K562 (cell line): ENCODE results near the gene ANKH. TPM values are rescaled to one million over a fixed set of nuclear protein-coding genes. Genes with fewer than 3 reads are reported as not detected.

ENCODE experiments used
- ATAC-seq: fragments of 200-7000 bp; cut with Tn5 transposase; 3 replicates; pipeline ENCODE4 v1.9.1; 2020; ENCODE audit warnings: moderate library complexity
- BruUV-seq: library from RNA; stranded (reverse); fragments of 400-500 nt; replicated peaks from 2 replicates; lab custom pipeline; 2021; lab: Mats Ljungman, UMichigan
- CTCF ChIA-PET: fragments of 300-600 bp; formaldehyde crosslinking; extraction: SDS; loops from one replicate; lab custom pipeline; 2021; ENCODE audit warnings: low intra/inter-chr PET ratio; lab: Yijun Ruan, JAX
- POLR2A ChIA-PET: fragments of 300-600, 350-650 bp; sonication (Branson Sonifier 250); formaldehyde crosslinking; extraction: SDS; loops from one replicate; lab custom pipeline; 2021; ENCODE audit warnings: antibody characterized with exemption, inconsistent platforms; lab: Yijun Ruan, JAX
- DNase-seq, 4 experiments: peaks; one replicate each; pipeline versions ENCODE4 v3.0.0 to v3.0.0-alpha.2; 2011 to 2018; ENCODE audit warnings: low spot score in 3 of 4, mixed read lengths in 3 of 4; ENCODE audit errors: extremely low read depth in 1 of 4
- FAIRE-seq: peaks from 2 replicates; lab custom pipeline; 2011; peaks lifted over from hg19 to GRCh38; lab: Jason Lieb, UNC
- H2AFZ ChIP-seq: 2 replicates; pipeline ENCODE4 v1.6.0; 2011; ENCODE audit warnings: low read depth, low read length, control low read depth, inconsistent platforms
- H3K27ac ChIP-seq: fragments of 200-600 bp; 3 replicates; pipeline ENCODE4 v1.8.0; 2011; ENCODE audit warnings: low read depth, mild to moderate bottlenecking, control low read depth, inconsistent platforms, low read length, moderate library complexity, mixed read lengths; ENCODE audit errors: extremely low read depth
- H3K27me3 ChIP-seq, 2 experiments: fragments of 300-600 bp in 1 of 2; 2 replicates in 1 of 2; 3 replicates in 1 of 2; pipeline versions ENCODE4 v1.6.0 to v1.8.0; 2011; ENCODE audit warnings: inconsistent platforms in 2 of 2, low read length in 2 of 2, mild to moderate bottlenecking in 1 of 2, mixed read lengths in 1 of 2, moderate library complexity in 1 of 2; ENCODE audit not compliant: control insufficient read depth in 2 of 2, insufficient read depth in 2 of 2
- H3K36me3 ChIP-seq: fragments of 300-600 bp; 3 replicates; pipeline ENCODE4 v1.8.0; 2011; ENCODE audit warnings: mild to moderate bottlenecking, low read length, inconsistent platforms; ENCODE audit not compliant: control insufficient read depth, insufficient read depth
- H3K4me1 ChIP-seq, 2 experiments: fragments of 200-600 bp in 1 of 2; replicated peaks in 1 of 2; 2 replicates in 1 of 2; 3 replicates in 1 of 2; pipeline versions ENCODE4 v1.5.1 to v1.8.0; 2011; ENCODE audit warnings: inconsistent platforms in 2 of 2, low read length in 2 of 2, mild to moderate bottlenecking in 1 of 2, mixed read lengths in 1 of 2, moderate library complexity in 1 of 2; ENCODE audit not compliant: control insufficient read depth in 2 of 2, insufficient read depth in 2 of 2
- H3K4me2 ChIP-seq: 2 replicates; pipeline ENCODE4 v1.6.1; 2011; ENCODE audit warnings: low read length, control low read depth, inconsistent platforms, mixed read lengths; ENCODE audit not compliant: insufficient read depth
- H3K4me3 ChIP-seq: fragments of 200-600 bp; sonication (generic), shearing (Covaris generic); 2 replicates; pipeline ENCODE4 v1.5.1; 2016; ENCODE audit warnings: control low read depth, inconsistent platforms
- H3K79me2 ChIP-seq: fragments of 200-600 bp; 3 replicates; pipeline ENCODE4 v1.8.0; 2011; ENCODE audit warnings: low read length, inconsistent platforms; ENCODE audit not compliant: control insufficient read depth, insufficient read depth
- H3K9ac ChIP-seq, 2 experiments: 2 replicates each; pipeline versions ENCODE4 v1.6.0 to v1.6.1; 2011; ENCODE audit warnings: low read depth in 2 of 2, low read length in 2 of 2, control low read depth in 1 of 2, inconsistent platforms in 1 of 2, mild to moderate bottlenecking in 1 of 2, mixed read lengths in 1 of 2; ENCODE audit not compliant: insufficient read depth in 1 of 2
- H3K9me1 ChIP-seq: one replicate; pipeline ENCODE4 v1.6.0; 2011; ENCODE audit warnings: inconsistent platforms, mild to moderate bottlenecking, low read length, moderate library complexity; ENCODE audit not compliant: control insufficient read depth, insufficient read depth
- H3K9me3 ChIP-seq: replicated peaks from 2 replicates; pipeline ENCODE4 v1.5.1; 2011; ENCODE audit warnings: low read depth, low read length, inconsistent platforms; ENCODE audit not compliant: control insufficient read depth, insufficient read depth
- H4K20me1 ChIP-seq: replicated peaks from 2 replicates; pipeline ENCODE4 v1.6.1; 2011; ENCODE audit warnings: low read length, inconsistent platforms, mixed read lengths; ENCODE audit not compliant: control insufficient read depth, insufficient read depth
- CBX3 ChIP-seq, 2 experiments: IDR thresholded peaks; 1 replicate in 1 of 2; 2 replicates in 1 of 2; pipeline ENCODE4 v1.6.1; 2012; ENCODE audit warnings: inconsistent platforms in 2 of 2, low read length in 2 of 2, borderline replicate concordance in 1 of 2, control low read depth in 1 of 2
- CBX8 ChIP-seq: fragments of 200-600 bp; sonication (generic); IDR thresholded peaks from 2 replicates; pipeline ENCODE4 v1.6.1; 2012; ENCODE audit warnings: borderline replicate concordance, mixed run types, low read depth, mild to moderate bottlenecking, moderate library complexity, mixed read lengths, low read length, control low read depth, inconsistent platforms; ENCODE audit not compliant: poor library complexity, severe bottlenecking; ENCODE audit errors: extremely low read depth
- CEBPB ChIP-seq: fragments of 450-650 bp; IDR thresholded peaks from 2 replicates; pipeline ENCODE4 v1.6.1; 2016; ENCODE audit warnings: missing genetic modification characterization, missing compliant biosample characterization
- EP400 ChIP-seq: fragments of 450-650 bp; IDR thresholded peaks from 2 replicates; pipeline ENCODE4 v1.6.1; 2017; ENCODE audit warnings: antibody characterized with exemption, mild to moderate bottlenecking, moderate library complexity
- ETV6 ChIP-seq, 3 experiments: fragments of 150-350 bp in 1 of 3; sonication (generic) in 1 of 3; formaldehyde crosslinking in 1 of 3; IDR thresholded peaks; 2 replicates each; pipeline versions ENCODE4 v1.6.1 to v1.8.0; 2014 to 2022; ENCODE audit warnings: borderline replicate concordance in 2 of 3, low read depth in 2 of 3, antibody characterized with exemption in 1 of 3, low read length in 1 of 3, mild to moderate bottlenecking in 1 of 3, missing genetic modification reagents in 1 of 3
- EZH2 ChIP-seq: IDR thresholded peaks from 2 replicates; pipeline ENCODE4 v1.6.1; 2012; ENCODE audit warnings: low read depth, mild to moderate bottlenecking, inconsistent platforms, low read length, borderline replicate concordance
- KLF1 ChIP-seq: fragments of 450-650 bp; IDR thresholded peaks from 2 replicates; pipeline ENCODE4 v1.6.1; 2016; ENCODE audit warnings: missing genetic modification characterization, missing compliant biosample characterization
- KLF6 ChIP-seq: fragments of 250-450 bp; sonication (Bioruptor Pico); IDR thresholded peaks from 2 replicates; pipeline ENCODE4 v1.4.0; 2020; ENCODE audit warnings: mild to moderate bottlenecking, moderate library complexity, borderline replicate concordance
- NFE2 ChIP-seq: IDR thresholded peaks from 2 replicates; pipeline ENCODE4 v1.6.1; 2014; ENCODE audit warnings: antibody characterized with exemption, low read depth
- NFXL1 ChIP-seq: fragments of 450-650 bp; formaldehyde crosslinking; IDR thresholded peaks from 2 replicates; pipeline ENCODE4 v1.4.0; 2021; ENCODE audit warnings: mild to moderate bottlenecking
- RAD21 ChIP-seq, 2 experiments: fragments of 250-450 bp in 1 of 2; fragments of 450-650 bp in 1 of 2; sonication (Bioruptor Pico) in 1 of 2; formaldehyde crosslinking in 1 of 2; IDR thresholded peaks in 1 of 2; conservative IDR thresholded peaks in 1 of 2; 2 replicates each; pipeline versions ENCODE4 v1.4.0 to v1.8.0; 2020 to 2022; ENCODE audit warnings: mild to moderate bottlenecking in 2 of 2, moderate library complexity in 1 of 2
- RNF2 ChIP-seq: sonication (generic); IDR thresholded peaks from 2 replicates; pipeline ENCODE4 v1.6.1; 2016
- TBL1XR1 ChIP-seq, 2 experiments: IDR thresholded peaks; 2 replicates each; pipeline ENCODE4 v1.6.1; 2012; ENCODE audit warnings: improper control_type of control experiment in 2 of 2, low read length in 2 of 2, mild to moderate bottlenecking in 1 of 2
- TCF3 ChIP-seq: sonication (generic); formaldehyde crosslinking; IDR thresholded peaks from 2 replicates; pipeline ENCODE4 v1.4.0; 2020; ENCODE audit warnings: mild to moderate bottlenecking, missing genetic modification reagents
- XRCC4 ChIP-seq: IDR thresholded peaks from one replicate; pipeline ENCODE4 v1.6.1; 2011; ENCODE audit not compliant: insufficient read depth, insufficient read length; ENCODE audit errors: extremely low read depth
- ZFX ChIP-seq: sonication (generic); formaldehyde crosslinking; IDR thresholded peaks from 2 replicates; pipeline ENCODE4 v1.8.0; 2022; ENCODE audit warnings: mild to moderate bottlenecking, missing genetic modification reagents, moderate library complexity
- WGBS: fragments of 100-300 bp; shearing (Covaris generic); methylation state at CpG from one replicate; pipeline ENCODE4 v1.1.6; 2016; ENCODE audit warnings: low coverage, mixed read lengths; ENCODE audit not compliant: insufficient coverage; ENCODE audit errors: missing lambda C conversion rate; 5-methylcytosine and 5-hydroxymethylcytosine counted together
- in situ Hi-C: fragments of 300-500 bp; cut with MboI; formaldehyde crosslinking; loops from 4 replicates; pipeline ENCODE4 v1.15.0; 2018; ENCODE audit warnings: inconsistent platforms, mixed read lengths
- intact Hi-C: fragments of 100-400 bp; cut with micrococcal nuclease; formaldehyde crosslinking; loops from 2 replicates; pipeline ENCODE4 v1.14.2; 2022
- polyA plus RNA-seq, 8 experiments: library from polyadenylated mRNA; depleted of rRNA in 4 of 8; stranded (reverse) in 5 of 8; unstranded in 3 of 8; fragments of >200 nt; fragmentation: Nextera tagmentation in 2 of 8; fragmentation: Illumina TruSeq in 1 of 8; extraction: Ambion mirVana in 2 of 8; extraction: Trizol in 1 of 8; gene quantifications; 2 replicates each; pipeline versions ENCODE4 v1.2.1 to v1.2.3, GENCODE V29; 2011 to 2014; ENCODE audit warnings: inconsistent platforms in 1 of 8, missing spikeins in 1 of 8
- total RNA-seq, 7 experiments: library from RNA; depleted of rRNA in 6 of 7; stranded (reverse); fragments of >200 nt in 6 of 7; fragmentation: Illumina TruSeq in 2 of 7; extraction: Trizol in 2 of 7; gene quantifications; 2 replicates each; pipeline versions ENCODE4 v1.2.1 to v1.2.3, GENCODE V29; 2011 to 2021; ENCODE audit warnings: low replicate concordance in 1 of 7
- TF ChIP-seq, protein P1 (sequence below): fragments of 250-450 bp; sonication (Bioruptor Pico); IDR thresholded peaks from 2 replicates; pipeline ENCODE4 v1.5.0; 2022; ENCODE audit warnings: mild to moderate bottlenecking
- TF ChIP-seq, protein P2 (sequence below): sonication (generic); formaldehyde crosslinking; IDR thresholded peaks from 2 replicates; pipeline ENCODE4 v1.8.1; 2022; ENCODE audit warnings: missing genetic modification reagents
- TF ChIP-seq, protein P3 (sequence below): IDR thresholded peaks from 2 replicates; pipeline ENCODE4 v1.6.1; 2016; ENCODE audit warnings: missing genetic modification characterization, missing compliant biosample characterization

Gene ANKH
- total and polyA plus RNA-seq, 9 of the 15 experiments (the other 6 are each of a cell fraction or from before 2014, with no cell fraction given): 0.79 to 12.2 (median 4.5) TPM

DNA sequence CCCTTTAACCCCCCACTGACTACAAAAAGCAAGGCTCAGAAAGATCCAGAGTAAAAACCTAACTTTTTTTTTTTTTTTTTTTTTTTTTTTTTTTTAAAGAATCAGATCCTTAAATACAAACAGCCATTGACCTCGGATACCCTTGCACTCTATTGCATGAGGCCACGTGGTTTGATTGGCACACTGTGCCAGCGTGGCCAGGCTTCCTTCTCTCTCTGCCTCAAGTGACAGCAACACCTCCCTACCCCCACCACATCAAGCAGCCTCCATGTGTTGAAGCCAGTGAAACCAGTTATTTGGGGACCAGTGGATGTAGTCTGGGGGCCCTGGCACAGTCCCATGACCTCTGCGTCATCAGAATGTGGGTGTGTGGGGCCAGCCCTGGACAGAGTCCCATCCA, 135.6 kb downstream of the ANKH start:
- Histone ChIP-seq H3K4me2 (no peak overlapping the region), H3K27me3 (peaks cover 13 to 32% of the 10 kb centered on the region in 2 experiments; a peak in 4 of 5 replicates), H3K36me3 (no peaks in the 10 kb centered on the region), H3K9me3 (no peaks in the 10 kb centered on the region), H3K4me3 (no peak overlapping the region), H3K27ac (no peak overlapping the region), H3K79me2 (no peaks in the 10 kb centered on the region), H3K9me1 (no peaks in the 10 kb centered on the region), H3K4me1 (peaks cover 0 to 4% of the 10 kb centered on the region in 2 experiments; a peak in 1 of 5 replicates), H3K9ac (no peak overlapping the region), H4K20me1 (no peaks in the 10 kb centered on the region), H2AFZ (no peak overlapping the region)
- FAIRE-seq (no peak), ATAC-seq (no peak), DNase-seq (no peak)
- POLR2A ChIA-PET: no interaction called here
- in situ Hi-C loops (no loop called here), intact Hi-C loops (no loop called here)
- CTCF ChIA-PET: no interaction called here
- no TSS peak for BruUV-seq
- WGBS: 14% methylated on average over 4 of the region's 4 CpGs
- no peak for TF ChIP-seq EP400
- no peak for TF ChIP-seq CEBPB (tag)
- TF ChIP-seq, protein P1, sequence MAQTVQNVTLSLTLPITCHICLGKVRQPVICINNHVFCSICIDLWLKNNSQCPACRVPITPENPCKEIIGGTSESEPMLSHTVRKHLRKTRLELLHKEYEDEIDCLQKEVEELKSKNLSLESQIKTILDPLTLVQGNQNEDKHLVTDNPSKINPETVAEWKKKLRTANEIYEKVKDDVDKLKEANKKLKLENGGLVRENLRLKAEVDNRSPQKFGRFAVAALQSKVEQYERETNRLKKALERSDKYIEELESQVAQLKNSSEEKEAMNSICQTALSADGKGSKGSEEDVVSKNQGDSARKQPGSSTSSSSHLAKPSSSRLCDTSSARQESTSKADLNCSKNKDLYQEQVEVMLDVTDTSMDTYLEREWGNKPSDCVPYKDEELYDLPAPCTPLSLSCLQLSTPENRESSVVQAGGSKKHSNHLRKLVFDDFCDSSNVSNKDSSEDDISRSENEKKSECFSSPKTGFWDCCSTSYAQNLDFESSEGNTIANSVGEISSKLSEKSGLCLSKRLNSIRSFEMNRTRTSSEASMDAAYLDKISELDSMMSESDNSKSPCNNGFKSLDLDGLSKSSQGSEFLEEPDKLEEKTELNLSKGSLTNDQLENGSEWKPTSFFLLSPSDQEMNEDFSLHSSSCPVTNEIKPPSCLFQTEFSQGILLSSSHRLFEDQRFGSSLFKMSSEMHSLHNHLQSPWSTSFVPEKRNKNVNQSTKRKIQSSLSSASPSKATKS (CRISPR knock-in tag): no peak
- TF ChIP-seq TBL1XR1 (IDR thresholded peaks at IDR 0.05; ENCODE audit: low read length in 2 of 2): no peak
- no peak for TF ChIP-seq ZFX (CRISPR knock-in tag)
- TF ChIP-seq, protein P2, sequence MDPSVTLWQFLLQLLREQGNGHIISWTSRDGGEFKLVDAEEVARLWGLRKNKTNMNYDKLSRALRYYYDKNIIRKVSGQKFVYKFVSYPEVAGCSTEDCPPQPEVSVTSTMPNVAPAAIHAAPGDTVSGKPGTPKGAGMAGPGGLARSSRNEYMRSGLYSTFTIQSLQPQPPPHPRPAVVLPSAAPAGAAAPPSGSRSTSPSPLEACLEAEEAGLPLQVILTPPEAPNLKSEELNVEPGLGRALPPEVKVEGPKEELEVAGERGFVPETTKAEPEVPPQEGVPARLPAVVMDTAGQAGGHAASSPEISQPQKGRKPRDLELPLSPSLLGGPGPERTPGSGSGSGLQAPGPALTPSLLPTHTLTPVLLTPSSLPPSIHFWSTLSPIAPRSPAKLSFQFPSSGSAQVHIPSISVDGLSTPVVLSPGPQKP (CRISPR knock-in tag): no peak
- TF ChIP-seq TCF3 (CRISPR knock-in tag): no peak
- no peak for TF ChIP-seq RAD21 (CRISPR knock-in tag; conservative IDR thresholded peaks at IDR 0.05 in 1 of 2, IDR thresholded peaks at IDR 0.05 in 1 of 2)
- TF ChIP-seq KLF6: no peak
- TF ChIP-seq, protein P3, sequence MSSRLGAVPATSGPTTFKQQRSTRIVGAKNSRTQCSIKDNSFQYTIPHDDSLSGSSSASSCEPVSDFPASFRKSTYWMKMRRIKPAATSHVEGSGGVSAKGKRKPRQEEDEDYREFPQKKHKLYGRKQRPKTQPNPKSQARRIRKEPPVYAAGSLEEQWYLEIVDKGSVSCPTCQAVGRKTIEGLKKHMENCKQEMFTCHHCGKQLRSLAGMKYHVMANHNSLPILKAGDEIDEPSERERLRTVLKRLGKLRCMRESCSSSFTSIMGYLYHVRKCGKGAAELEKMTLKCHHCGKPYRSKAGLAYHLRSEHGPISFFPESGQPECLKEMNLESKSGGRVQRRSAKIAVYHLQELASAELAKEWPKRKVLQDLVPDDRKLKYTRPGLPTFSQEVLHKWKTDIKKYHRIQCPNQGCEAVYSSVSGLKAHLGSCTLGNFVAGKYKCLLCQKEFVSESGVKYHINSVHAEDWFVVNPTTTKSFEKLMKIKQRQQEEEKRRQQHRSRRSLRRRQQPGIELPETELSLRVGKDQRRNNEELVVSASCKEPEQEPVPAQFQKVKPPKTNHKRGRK: no peak
- TF ChIP-seq EZH2: no peak
- no peak for TF ChIP-seq NFXL1 (CRISPR knock-in tag)
- TF ChIP-seq KLF1: no peak
- TF ChIP-seq RNF2: no peak
- TF ChIP-seq CBX8: no peak
- TF ChIP-seq ETV6 (IDR thresholded peaks at IDR 0.05; ENCODE audit: borderline replicate concordance in 1 of 2, low read depth in 2 of 2, low read length in 1 of 2): no peak
- TF ChIP-seq ETV6 (CRISPR knock-in tag; IDR thresholded peaks at IDR 0.05; ENCODE audit: borderline replicate concordance): no peak
- no peak for TF ChIP-seq NFE2
- TF ChIP-seq CBX3 (IDR thresholded peaks at IDR 0.05; ENCODE audit: borderline replicate concordance in 1 of 2, low read length in 2 of 2): no peak
- no peak for TF ChIP-seq XRCC4
